Measurements from ENCODE around the gene POGZ.

- TF ChIP-seq CTCF (IDR thresholded peaks at IDR 0.05) (no peak), EP300 (IDR thresholded peaks at IDR 0.05) (no peak), POLR2A (IDR thresholded peaks at IDR 0.05) (no peak)
Measured at GRCh38 chr1:151369302-151369610, 90.0 kb downstream of the POGZ start.

Measured in gastroesophageal sphincter (tissue), 3 donors.